Measurements from ENCODE around the gene SCYL3.

- no peak for TF ChIP-seq CTCF (IDR thresholded peaks at IDR 0.05)
- TF ChIP-seq POLR2A (IDR thresholded peaks at IDR 0.05), result no peak
Observed at GRCh38 chr1:169899519-169900217, 6.0 kb upstream of the SCYL3 start.

Data from lower leg skin (tissue), 3 donors.